GM13977 (cell line): ENCODE measurements around the gene DSG3.

Source experiments
- DNase-seq: peaks from one replicate; pipeline ENCODE4 v3.0.0; 2012; ENCODE audit warnings: low spot score
- in situ Hi-C: fragments of 300-500 bp; cut with MboI; formaldehyde crosslinking; loops from one replicate; pipeline ENCODE4 v1.12.0; 2022; ENCODE audit warnings: low sequenced_read_pairs, low pct_unique_long_range_greater_than_20kb, mixed read lengths, inconsistent platforms; ENCODE audit not compliant: unreplicated experiment
- TF ChIP-seq, protein P1 (sequence below): IDR thresholded peaks from 2 replicates; pipeline ENCODE4 v1.5.1; 2012; ENCODE audit warnings: mild to moderate bottlenecking, control low read depth; ENCODE audit not compliant: insufficient read depth; ENCODE audit errors: extremely low read depth, missing control alignments

DSG3 gene

DNA sequence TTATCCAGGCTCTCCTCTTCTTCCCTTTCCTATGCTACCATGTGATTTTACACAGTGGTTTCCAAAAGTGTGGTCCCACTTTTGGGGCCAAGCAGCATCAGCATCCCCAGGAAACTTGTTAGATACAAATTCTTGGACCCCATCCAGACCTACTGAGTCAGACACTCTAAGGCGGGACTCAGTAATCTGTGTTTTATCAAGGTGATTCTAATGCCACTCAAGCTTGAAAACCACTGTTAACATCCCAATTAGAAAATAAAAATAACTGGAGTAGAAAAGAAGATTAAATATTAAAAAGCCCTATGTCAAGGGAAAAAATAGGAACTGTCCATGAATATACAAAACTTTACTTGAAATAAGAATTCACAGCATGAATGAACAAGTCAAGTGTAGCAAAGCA, 61.2 kb downstream of the DSG3 start:
- in situ Hi-C loops, result no loop called here
- no peak for DNase-seq
- TF ChIP-seq, protein P1, sequence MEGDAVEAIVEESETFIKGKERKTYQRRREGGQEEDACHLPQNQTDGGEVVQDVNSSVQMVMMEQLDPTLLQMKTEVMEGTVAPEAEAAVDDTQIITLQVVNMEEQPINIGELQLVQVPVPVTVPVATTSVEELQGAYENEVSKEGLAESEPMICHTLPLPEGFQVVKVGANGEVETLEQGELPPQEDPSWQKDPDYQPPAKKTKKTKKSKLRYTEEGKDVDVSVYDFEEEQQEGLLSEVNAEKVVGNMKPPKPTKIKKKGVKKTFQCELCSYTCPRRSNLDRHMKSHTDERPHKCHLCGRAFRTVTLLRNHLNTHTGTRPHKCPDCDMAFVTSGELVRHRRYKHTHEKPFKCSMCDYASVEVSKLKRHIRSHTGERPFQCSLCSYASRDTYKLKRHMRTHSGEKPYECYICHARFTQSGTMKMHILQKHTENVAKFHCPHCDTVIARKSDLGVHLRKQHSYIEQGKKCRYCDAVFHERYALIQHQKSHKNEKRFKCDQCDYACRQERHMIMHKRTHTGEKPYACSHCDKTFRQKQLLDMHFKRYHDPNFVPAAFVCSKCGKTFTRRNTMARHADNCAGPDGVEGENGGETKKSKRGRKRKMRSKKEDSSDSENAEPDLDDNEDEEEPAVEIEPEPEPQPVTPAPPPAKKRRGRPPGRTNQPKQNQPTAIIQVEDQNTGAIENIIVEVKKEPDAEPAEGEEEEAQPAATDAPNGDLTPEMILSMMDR, result no peak

DNA sequence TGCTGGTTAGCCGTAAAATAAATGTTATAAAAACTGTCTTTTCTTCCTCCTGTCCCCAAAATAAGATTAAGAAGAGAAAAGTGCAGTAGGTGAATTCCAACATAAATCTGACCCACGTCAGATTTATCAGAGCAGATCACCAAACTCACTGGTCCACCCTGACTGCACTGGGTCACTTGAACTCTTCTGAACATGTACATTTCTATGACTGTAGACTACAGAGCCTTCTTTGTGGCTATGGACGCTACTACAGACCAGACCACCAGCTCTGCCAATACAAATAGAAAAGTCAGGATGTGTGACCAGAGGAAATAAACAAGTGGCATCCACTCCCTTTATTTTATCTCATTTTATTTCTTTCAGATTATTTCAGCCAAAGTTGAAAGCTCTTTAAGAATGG, 62.0 kb downstream of the DSG3 start:
- TF ChIP-seq, protein P1, result no peak
- in situ Hi-C loops, result no loop called here
- no peak for DNase-seq

DNA sequence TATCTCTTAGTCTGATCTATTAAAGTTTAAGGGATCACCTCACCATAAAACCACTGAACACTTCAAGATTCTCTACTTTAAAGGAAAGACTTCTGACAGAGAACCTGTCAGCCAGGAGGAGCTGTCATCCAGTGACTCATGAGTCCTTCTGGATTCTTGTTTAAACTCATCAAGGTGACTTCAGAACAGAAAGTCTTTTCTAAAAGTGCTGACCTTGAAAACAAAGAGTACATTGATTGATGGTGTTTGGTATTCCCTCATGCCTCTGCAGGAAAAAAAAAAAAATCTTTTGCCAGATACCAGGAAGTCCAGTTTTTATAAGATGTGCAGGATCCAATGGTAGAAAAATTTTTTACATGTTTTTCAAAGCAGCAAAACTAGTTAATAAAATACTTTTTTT, 62.8 kb downstream of the DSG3 start:
- in situ Hi-C loops, result no loop called here
- TF ChIP-seq, protein P1, result no peak
- no peak for DNase-seq

DNA sequence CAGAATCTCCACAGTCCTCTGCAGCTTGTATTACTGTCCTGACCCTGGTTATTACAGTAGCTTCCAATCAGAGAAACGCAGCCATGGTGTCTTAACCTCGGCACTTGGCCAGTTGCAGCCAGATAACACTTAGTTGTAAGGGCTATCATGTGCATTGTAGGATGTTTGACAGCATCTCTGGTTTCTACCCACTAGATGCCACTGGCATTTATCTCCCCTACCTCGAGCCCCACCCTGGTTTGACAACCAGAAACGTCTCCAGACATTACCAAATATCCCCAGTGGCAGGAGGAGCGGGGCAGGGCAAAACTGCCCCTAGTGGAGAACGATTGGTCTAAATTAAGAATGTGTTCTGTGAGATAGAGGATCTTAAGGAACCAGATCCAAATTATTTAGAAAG, 63.6 kb downstream of the DSG3 start:
- TF ChIP-seq, protein P1, result peak; percentile 22
- in situ Hi-C loops, result no loop called here
- no peak for DNase-seq

DNA sequence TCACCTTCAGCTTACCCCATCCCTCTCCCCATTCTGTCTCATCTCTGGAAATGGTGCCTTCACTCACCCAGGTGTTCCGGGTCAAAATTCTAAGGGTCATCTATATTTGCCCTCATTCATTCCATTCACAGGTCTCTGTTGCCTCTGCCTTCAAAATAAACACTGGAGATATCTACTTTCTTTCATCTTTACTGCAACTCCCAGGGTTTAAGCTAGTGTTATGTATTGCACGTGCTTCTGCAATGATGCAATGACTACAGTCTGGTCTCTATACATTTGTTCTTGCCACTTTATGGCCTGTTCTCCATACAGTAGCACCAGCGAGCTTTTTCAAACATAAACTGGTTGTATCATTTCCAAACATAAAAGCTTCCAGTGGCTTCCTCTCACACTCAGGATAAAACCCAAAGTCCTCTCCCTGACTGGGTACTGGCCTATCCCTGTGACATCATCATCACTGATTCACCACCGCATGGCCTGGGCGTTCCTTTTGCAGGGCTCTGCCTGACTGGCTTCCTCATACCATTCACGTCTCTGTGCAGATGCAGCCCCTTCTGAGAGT, 64.7 kb downstream of the DSG3 start:
- no peak for DNase-seq
- in situ Hi-C loops, result no loop called here
- TF ChIP-seq, protein P1, result no peak

DNA sequence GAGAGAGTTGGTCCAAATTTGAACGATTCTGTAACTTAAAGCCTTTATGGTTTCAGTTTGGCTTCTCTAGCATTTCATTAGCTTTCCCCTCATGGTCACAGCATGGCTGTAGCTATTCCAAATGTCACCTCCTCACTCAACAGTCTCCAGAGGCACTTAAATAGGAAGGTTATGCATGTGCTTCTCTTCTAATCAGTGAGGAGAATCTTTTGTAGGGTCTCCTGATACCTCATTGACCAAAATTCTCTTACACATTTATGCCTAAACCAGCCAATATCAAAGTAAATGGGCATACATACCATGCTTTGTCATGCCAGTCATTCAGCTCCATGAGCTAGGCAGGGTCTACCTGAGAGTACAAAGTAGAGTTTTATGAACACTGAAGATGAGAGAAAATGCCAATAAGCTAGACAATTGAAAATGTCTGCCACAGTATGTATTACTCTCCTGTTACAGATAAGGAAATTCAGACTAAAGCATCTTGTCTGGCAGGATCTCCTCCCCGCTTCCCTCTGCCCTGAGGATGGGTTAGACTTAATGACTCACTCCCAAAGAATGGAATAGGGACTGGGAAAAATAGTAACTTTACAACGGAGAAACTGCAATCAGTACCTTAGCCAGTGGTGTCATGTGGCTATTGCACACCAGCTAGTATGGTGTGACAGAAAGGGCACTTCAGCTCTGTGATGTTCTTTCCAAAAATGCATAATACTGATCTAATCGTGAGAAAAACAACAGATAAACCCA, 65.8 kb downstream of the DSG3 start:
- no peak for DNase-seq
- in situ Hi-C loops, result no loop called here
- TF ChIP-seq, protein P1, result no peak
